Measurements from ENCODE around the gene CCP110.
A peak's percentile ranks its signal among the peaks of the same experiment; 100 is the strongest.

- TF ChIP-seq, protein P1, sequence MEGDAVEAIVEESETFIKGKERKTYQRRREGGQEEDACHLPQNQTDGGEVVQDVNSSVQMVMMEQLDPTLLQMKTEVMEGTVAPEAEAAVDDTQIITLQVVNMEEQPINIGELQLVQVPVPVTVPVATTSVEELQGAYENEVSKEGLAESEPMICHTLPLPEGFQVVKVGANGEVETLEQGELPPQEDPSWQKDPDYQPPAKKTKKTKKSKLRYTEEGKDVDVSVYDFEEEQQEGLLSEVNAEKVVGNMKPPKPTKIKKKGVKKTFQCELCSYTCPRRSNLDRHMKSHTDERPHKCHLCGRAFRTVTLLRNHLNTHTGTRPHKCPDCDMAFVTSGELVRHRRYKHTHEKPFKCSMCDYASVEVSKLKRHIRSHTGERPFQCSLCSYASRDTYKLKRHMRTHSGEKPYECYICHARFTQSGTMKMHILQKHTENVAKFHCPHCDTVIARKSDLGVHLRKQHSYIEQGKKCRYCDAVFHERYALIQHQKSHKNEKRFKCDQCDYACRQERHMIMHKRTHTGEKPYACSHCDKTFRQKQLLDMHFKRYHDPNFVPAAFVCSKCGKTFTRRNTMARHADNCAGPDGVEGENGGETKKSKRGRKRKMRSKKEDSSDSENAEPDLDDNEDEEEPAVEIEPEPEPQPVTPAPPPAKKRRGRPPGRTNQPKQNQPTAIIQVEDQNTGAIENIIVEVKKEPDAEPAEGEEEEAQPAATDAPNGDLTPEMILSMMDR (IDR thresholded peaks at IDR 0.05): peak in 1 of 2 donors; percentile 16
- peak; percentile 37 to 76 for TF ChIP-seq POLR2A (IDR thresholded peaks at IDR 0.05)
Measured at GRCh38 chr16:19521471-19522396, 2.0 kb upstream of the CCP110 start, which contains the start of gene GDE1.

Data from suprapubic skin (tissue), 3 donors.